H9 (cell line): Measurements from ENCODE around the gene SLC35F3. TPM values are rescaled to one million over a fixed set of nuclear protein-coding genes. Genes with fewer than 3 reads are reported as not detected.

ENCODE experiments used
- DNase-seq: peaks from one replicate; pipeline ENCODE4 v3.0.0-alpha.2; 2017
- H2AFZ ChIP-seq: one replicate; pipeline ENCODE4 v1.6.1; 2013; ENCODE audit warnings: mild to moderate bottlenecking, low read length, control low read depth, moderate library complexity
- H2AK5ac ChIP-seq: 2 replicates; pipeline ENCODE4 v1.6.1; 2013; ENCODE audit warnings: low read length, control low read depth, mixed read lengths; ENCODE audit not compliant: insufficient read length
- H2BK120ac ChIP-seq: one replicate; pipeline ENCODE4 v1.6.1; 2013; ENCODE audit warnings: low read depth, mild to moderate bottlenecking, low read length, control low read depth, inconsistent platforms; ENCODE audit not compliant: poor library complexity, severe bottlenecking
- H2BK12ac ChIP-seq: 2 replicates; pipeline ENCODE4 v1.6.1; 2013; ENCODE audit warnings: low read length, control low read depth, mixed read lengths, low read depth; ENCODE audit not compliant: insufficient read length
- H2BK15ac ChIP-seq: 2 replicates; pipeline ENCODE4 v1.6.1; 2013; ENCODE audit warnings: low read depth, low read length, control low read depth
- H2BK20ac ChIP-seq: one replicate; pipeline ENCODE4 v1.6.1; 2013; ENCODE audit warnings: low read depth, mild to moderate bottlenecking, low read length, control low read depth, inconsistent platforms; ENCODE audit not compliant: poor library complexity, severe bottlenecking
- H2BK5ac ChIP-seq: 2 replicates; pipeline ENCODE4 v1.6.1; 2013; ENCODE audit warnings: low read length, control low read depth, mixed read lengths; ENCODE audit not compliant: insufficient read length
- H3K14ac ChIP-seq: 2 replicates; pipeline ENCODE4 v1.6.1; 2013; ENCODE audit warnings: low read length, control low read depth; ENCODE audit not compliant: insufficient read depth
- H3K18ac ChIP-seq: 2 replicates; pipeline ENCODE4 v1.6.1; 2013; ENCODE audit warnings: low read depth, mild to moderate bottlenecking, mixed read lengths, low read length, control low read depth; ENCODE audit not compliant: insufficient read length
- H3K23ac ChIP-seq: 2 replicates; pipeline ENCODE4 v1.6.1; 2013; ENCODE audit warnings: low read length, control low read depth, mixed read lengths, low read depth; ENCODE audit not compliant: insufficient read length
- H3K23me2 ChIP-seq: 2 replicates; pipeline ENCODE4 v1.6.1; 2013; ENCODE audit warnings: low read depth, mild to moderate bottlenecking, mixed read lengths, low read length, control low read depth; ENCODE audit not compliant: insufficient read length, poor library complexity, severe bottlenecking
- H3K27ac ChIP-seq: 2 replicates; pipeline ENCODE4 v1.5.1; 2013; ENCODE audit warnings: low read length, control low read depth, mixed read lengths, low read depth; ENCODE audit not compliant: insufficient read length
- H3K27me3 ChIP-seq: 2 replicates; pipeline ENCODE4 v1.6.1; 2013; ENCODE audit warnings: low read length, control low read depth, inconsistent platforms; ENCODE audit not compliant: insufficient read depth
- H3K4ac ChIP-seq: 2 replicates; pipeline ENCODE4 v1.6.1; 2013; ENCODE audit warnings: low read depth, mild to moderate bottlenecking, control low read depth, inconsistent platforms, low read length, moderate library complexity
- H3K4me1 ChIP-seq: 2 replicates; pipeline ENCODE4 v1.6.1; 2013; ENCODE audit warnings: low read length, control low read depth, inconsistent platforms; ENCODE audit not compliant: insufficient read depth
- H3K4me2 ChIP-seq: 2 replicates; pipeline ENCODE4 v1.6.1; 2013; ENCODE audit warnings: low read length, control low read depth, mixed read lengths; ENCODE audit not compliant: insufficient read length, insufficient read depth
- H3K56ac ChIP-seq: 2 replicates; pipeline ENCODE4 v1.6.1; 2013; ENCODE audit warnings: low read depth, mild to moderate bottlenecking, mixed read lengths, low read length, control low read depth; ENCODE audit not compliant: insufficient read length
- H3K79me1 ChIP-seq: 2 replicates; pipeline ENCODE4 v1.6.1; 2013; ENCODE audit warnings: low read depth, mild to moderate bottlenecking, moderate library complexity, low read length, control low read depth, inconsistent platforms; ENCODE audit not compliant: insufficient read depth, poor library complexity, severe bottlenecking
- H3K79me2 ChIP-seq: 2 replicates; pipeline ENCODE4 v1.6.1; 2013; ENCODE audit warnings: low read length, control low read depth, inconsistent platforms; ENCODE audit not compliant: insufficient read depth
- H3K9ac ChIP-seq: 2 replicates; pipeline ENCODE4 v1.6.1; 2013; ENCODE audit warnings: low read length, control low read depth, mixed read lengths; ENCODE audit not compliant: insufficient read length; ENCODE audit errors: extremely low read depth
- H3K9me3 ChIP-seq: one replicate; pipeline ENCODE4 v1.6.1; 2013; ENCODE audit warnings: low read depth, low read length, inconsistent platforms; ENCODE audit not compliant: control insufficient read depth
- H3T11ph ChIP-seq: one replicate; pipeline ENCODE4 v1.6.1; 2013; ENCODE audit warnings: mild to moderate bottlenecking, low read length, control low read depth, inconsistent platforms
- H4K20me1 ChIP-seq: one replicate; pipeline ENCODE4 v1.6.1; 2013; ENCODE audit not compliant: control insufficient read depth, insufficient read length, insufficient read depth
- H4K5ac ChIP-seq: 2 replicates; pipeline ENCODE4 v1.6.1; 2013; ENCODE audit warnings: low read depth, mild to moderate bottlenecking, mixed read lengths, low read length, control low read depth; ENCODE audit not compliant: insufficient read length
- H4K8ac ChIP-seq: replicated peaks from 2 replicates; pipeline ENCODE4 v1.6.1; 2013; ENCODE audit warnings: low read length, control low read depth, mixed read lengths, low read depth; ENCODE audit not compliant: insufficient read length
- H4K91ac ChIP-seq: 2 replicates; pipeline ENCODE4 v1.6.1; 2013; ENCODE audit warnings: low read depth, mild to moderate bottlenecking, moderate library complexity, mixed read lengths, low read length, control low read depth; ENCODE audit not compliant: insufficient read length
- H3K27ac Mint-ChIP-seq, 3 experiments: 2 replicates in 2 of 3; 3 replicates in 1 of 3; pipeline ENCODE4 v1.8.0; 2020 to 2021; ENCODE audit warnings: mixed read lengths in 3 of 3, mild to moderate bottlenecking in 1 of 3, moderate library complexity in 1 of 3
- H3K27me3 Mint-ChIP-seq: 2 replicates; pipeline ENCODE4 v1.8.0; 2021; ENCODE audit warnings: low read depth, mild to moderate bottlenecking, moderate library complexity, mixed read lengths
- H3K36me3 Mint-ChIP-seq, 3 experiments: 2 replicates in 2 of 3; 3 replicates in 1 of 3; pipeline ENCODE4 v1.8.0; 2020 to 2021; ENCODE audit warnings: low read depth in 3 of 3, mixed read lengths in 3 of 3; ENCODE audit not compliant: insufficient read depth in 1 of 3
- H3K4me1 Mint-ChIP-seq, 2 experiments: 2 replicates each; pipeline ENCODE4 v1.8.0; 2020; ENCODE audit warnings: mixed read lengths in 2 of 2
- H3K4me3 Mint-ChIP-seq, 2 experiments: 2 replicates in 1 of 2; 3 replicates in 1 of 2; pipeline ENCODE4 v1.8.0; 2020 to 2021; ENCODE audit warnings: mild to moderate bottlenecking in 2 of 2, mixed read lengths in 2 of 2, moderate library complexity in 1 of 2
- H3K9me3 Mint-ChIP-seq, 2 experiments: 2 replicates in 1 of 2; 3 replicates in 1 of 2; pipeline ENCODE4 v1.8.0; 2020; ENCODE audit warnings: mild to moderate bottlenecking in 2 of 2, mixed read lengths in 2 of 2, moderate library complexity in 1 of 2
- CTCF ChIP-seq: fragments of 200-600 bp; sonication (generic); conservative IDR thresholded peaks from 3 replicates; pipeline ENCODE4 v1.8.0; 2021; ENCODE audit warnings: antibody characterized with exemption, mild to moderate bottlenecking
- WGBS: extraction: QIAGEN DNeasy Blood & Tissue Kit; methylation state at CpG from one replicate; pipeline ENCODE4 v1.1.7; 2013; ENCODE audit warnings: missing lambda C conversion rate, low lambda C conversion rate, mixed read lengths; ENCODE audit not compliant: insufficient read length; ENCODE audit errors: extremely low coverage; 5-methylcytosine and 5-hydroxymethylcytosine counted together
- total RNA-seq: library from RNA; stranded (reverse); gene quantifications from 2 replicates; pipeline ENCODE4 v1.2.1, GENCODE V29; 2021

The SLC35F3 gene
- total RNA-seq, 1 experiment from 2014 or later, result 0.81 TPM

DNA sequence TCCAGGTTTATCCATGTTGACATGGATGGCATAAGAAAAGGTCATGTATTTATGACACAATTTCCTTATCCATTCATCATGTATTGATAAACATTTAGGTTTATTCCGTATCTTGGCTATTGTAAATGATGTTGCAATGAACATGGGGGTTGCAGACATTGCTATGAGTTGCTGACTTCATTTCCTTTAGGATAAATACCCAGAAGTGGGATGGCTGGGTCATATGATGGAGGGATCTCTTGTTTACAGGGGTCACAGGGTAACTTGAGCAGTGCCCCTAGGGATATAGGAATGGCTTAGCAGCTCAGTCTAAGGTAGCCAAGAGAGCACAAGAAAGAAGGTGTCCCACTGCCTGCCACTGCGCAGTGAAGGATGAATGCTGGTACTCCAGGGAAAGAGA is 239.2 kb downstream of the SLC35F3 start:
- Histone ChIP-seq H3K23ac (no peak overlapping the region), H4K5ac (no peak overlapping the region), H3K23me2 (no peaks in the 10 kb centered on the region), H2AFZ (no peak overlapping the region), H3K27ac (no peak overlapping the region), H3K79me2 (no peaks in the 10 kb centered on the region), H3K27me3 (no peaks in the 10 kb centered on the region), H3K4ac (no peak overlapping the region), H4K20me1 (no peaks in the 10 kb centered on the region), H2BK120ac (no peak overlapping the region), H2BK12ac (no peak overlapping the region), H2BK5ac (no peak overlapping the region), H4K8ac (no peak overlapping the region), H3K14ac (no peak overlapping the region), H2BK15ac (no peak overlapping the region), H3T11ph (no peak overlapping the region), H4K91ac (no peak overlapping the region), H3K4me2 (no peak overlapping the region), H3K79me1 (no peaks in the 10 kb centered on the region), H2AK5ac (no peak overlapping the region), H3K9me3 (no peaks in the 10 kb centered on the region), H2BK20ac (no peak overlapping the region), H3K9ac (no peak overlapping the region), H3K56ac (no peak overlapping the region), H3K18ac (no peak overlapping the region), H3K4me1 (no peaks in the 10 kb centered on the region)
- Mint-ChIP-seq H3K9me3 (peaks cover 3 to 8% of the 10 kb centered on the region in 2 experiments; a peak in 4 of 5 replicates), H3K27me3 (no peaks in the 10 kb centered on the region; the same call in 1 of the 2 replicates), H3K4me3 (no peak overlapping the region), H3K27ac (no peak overlapping the region; a peak in 1 of 7 replicates), H3K36me3 (no peaks in the 10 kb centered on the region), H3K4me1 (no peaks in the 10 kb centered on the region)
- WGBS, result no CpG with 5 or more reads among the region's 2 CpGs
- no peak for DNase-seq
- no peak for TF ChIP-seq CTCF
